Suprapubic skin (tissue), 4 donors: ENCODE measurements around the gene GATA3.

Source experiments
- CTCF ChIP-seq, 2 donors: fragments of 200-600 bp in 1 of 2; fragments of 450-650 bp in 1 of 2; sonication (generic) in 1 of 2; IDR thresholded peaks; one replicate each; pipeline ENCODE4 v1.5.1; 2016 to 2019; ENCODE audit warnings: antibody characterized with exemption in 2 of 2, mild to moderate bottlenecking in 1 of 2, moderate library complexity in 1 of 2
- POLR2A ChIP-seq, 2 donors: fragments of 450-650 bp; IDR thresholded peaks; one replicate each; pipeline ENCODE4 v1.6.1; 2017; ENCODE audit warnings: antibody characterized with exemption in 2 of 2, mild to moderate bottlenecking in 2 of 2, moderate library complexity in 2 of 2
- POLR2AphosphoS5 ChIP-seq, 3 donors: sonication (generic); formaldehyde crosslinking; IDR thresholded peaks; one replicate each; pipeline ENCODE4 v1.6.1; 2017; ENCODE audit warnings: antibody characterized with exemption in 3 of 3

DNA sequence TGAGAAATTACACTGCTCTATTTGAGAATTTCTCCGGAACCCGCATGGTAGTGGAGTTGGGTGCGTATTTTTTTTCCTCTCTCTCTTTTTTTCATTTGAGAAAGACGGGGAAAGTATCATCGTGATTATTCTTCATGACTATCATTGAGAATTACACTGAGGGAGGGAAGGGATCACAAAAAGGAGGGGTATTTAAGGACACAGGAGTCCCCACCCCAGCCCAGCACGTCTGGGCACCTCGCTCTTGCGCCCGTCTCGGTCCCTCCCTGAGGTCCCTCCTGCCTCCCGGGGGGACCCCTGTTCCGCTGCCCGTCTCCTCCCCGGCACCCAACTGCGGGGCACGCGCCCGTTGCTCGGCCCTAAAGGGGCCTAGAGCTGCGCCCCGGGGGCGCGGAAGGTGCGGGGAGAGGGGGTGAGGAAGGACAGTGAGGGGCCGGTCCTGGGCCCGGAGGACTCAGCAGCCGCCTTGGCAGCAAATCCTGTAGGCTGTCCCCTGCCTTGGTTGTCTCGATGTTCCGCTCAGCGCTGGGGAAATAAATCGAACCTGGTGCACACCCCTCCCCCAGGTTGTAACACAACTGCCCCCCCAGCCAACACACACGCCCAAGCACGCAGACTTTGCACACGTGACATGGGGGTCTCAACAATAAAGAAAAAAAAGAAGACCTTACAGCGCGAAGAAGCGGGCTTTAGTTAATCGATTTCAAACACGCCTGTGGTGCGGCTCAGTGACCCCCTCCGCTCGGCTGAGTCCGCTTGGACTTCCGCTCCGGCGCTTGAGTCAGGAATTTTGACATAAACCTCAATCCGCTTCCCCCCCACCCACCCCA lies 18.6 kb upstream of the GATA3 start:
- no peak for TF ChIP-seq CTCF (IDR thresholded peaks at IDR 0.05)
- no peak for TF ChIP-seq POLR2A (IDR thresholded peaks at IDR 0.05)
- no peak for TF ChIP-seq POLR2AphosphoS5 (IDR thresholded peaks at IDR 0.05)
